SK-N-SH (cell line): ENCODE measurements around the gene GRB10.

Experiments
- CTCF ChIP-seq: fragments of 200-600 bp; sonication (generic); IDR thresholded peaks from 2 replicates; pipeline ENCODE4 v1.6.1; 2017; ENCODE audit warnings: antibody characterized with exemption, mild to moderate bottlenecking, moderate library complexity
- EP300 ChIP-seq, 2 experiments: IDR thresholded peaks; 2 replicates each; pipeline versions ENCODE4 v1.4.0 to v1.6.1; 2012; ENCODE audit warnings: borderline replicate concordance in 1 of 2, low read depth in 1 of 2, low read length in 1 of 2
- GABPA ChIP-seq: IDR thresholded peaks from 2 replicates; pipeline ENCODE4 v1.4.0; 2012; ENCODE audit warnings: low read depth, mild to moderate bottlenecking
- NRF1 ChIP-seq: IDR thresholded peaks from 2 replicates; pipeline ENCODE4 v1.6.1; 2012; ENCODE audit warnings: low read depth, mild to moderate bottlenecking, low read length
- POLR2AphosphoS5 ChIP-seq: IDR thresholded peaks from 2 replicates; pipeline ENCODE4 v1.6.1; 2012; ENCODE audit warnings: low read depth, low read length
- ZBTB33 ChIP-seq: IDR thresholded peaks from 2 replicates; pipeline ENCODE4 v1.4.0; 2012; ENCODE audit warnings: low read depth, borderline replicate concordance

GRCh38 chr7:50721661-50722259 lies 60.9 kb downstream of the GRB10 start:
- TF ChIP-seq EP300 (IDR thresholded peaks at IDR 0.05; ENCODE audit: borderline replicate concordance in 1 of 2, low read depth in 1 of 2, low read length in 1 of 2), result no peak
- no peak for TF ChIP-seq CTCF
- no peak for TF ChIP-seq GABPA
- TF ChIP-seq POLR2AphosphoS5, result no peak
- no peak for TF ChIP-seq NRF1
- no peak for TF ChIP-seq ZBTB33
